Adrenal gland (tissue), 5 donors: ENCODE data around the gene TSSK3.

Experiments used
- POLR2A ChIP-seq, 2 donors: fragments of 450-650 bp; IDR thresholded peaks; one replicate each; pipeline ENCODE4 v1.6.1; 2017; ENCODE audit warnings: antibody characterized with exemption in 2 of 2, mild to moderate bottlenecking in 2 of 2, moderate library complexity in 1 of 2
- TF ChIP-seq, protein P1 (sequence below), 6 experiments: fragments of 450-650 bp in 4 of 6; fragments of 200-600 bp in 2 of 6; sonication (generic) in 1 of 6; IDR thresholded peaks; 1 replicate in 5 of 6; 2 replicates in 1 of 6; pipeline versions ENCODE4 v1.5.1 to v1.8.0; 2016 to 2021; ENCODE audit warnings: antibody characterized with exemption in 6 of 6, mild to moderate bottlenecking in 2 of 6, moderate library complexity in 1 of 6
- donor health status: DM: no; HTN: no; CAD: no.

DNA sequence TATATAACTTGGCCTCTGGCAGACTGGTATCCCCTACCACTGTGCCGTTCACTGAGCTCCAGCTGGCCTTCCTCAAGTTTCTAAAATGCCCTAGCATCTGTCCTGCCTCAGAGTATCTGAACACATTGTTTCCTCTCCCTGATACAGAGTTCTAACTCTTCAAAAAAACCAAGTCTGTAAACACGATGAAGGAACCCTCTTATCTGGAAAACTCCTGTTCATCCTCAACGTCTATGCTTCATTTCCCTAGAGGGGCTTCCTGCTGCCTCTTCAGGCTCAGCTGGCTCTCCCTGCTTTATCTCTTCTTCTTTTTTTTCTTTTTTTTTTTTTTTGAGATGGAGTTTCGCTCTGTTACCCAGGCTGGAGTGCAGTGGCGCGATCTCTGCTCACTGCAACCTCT is 26.3 kb downstream of the TSSK3 start:
- TF ChIP-seq, protein P1, sequence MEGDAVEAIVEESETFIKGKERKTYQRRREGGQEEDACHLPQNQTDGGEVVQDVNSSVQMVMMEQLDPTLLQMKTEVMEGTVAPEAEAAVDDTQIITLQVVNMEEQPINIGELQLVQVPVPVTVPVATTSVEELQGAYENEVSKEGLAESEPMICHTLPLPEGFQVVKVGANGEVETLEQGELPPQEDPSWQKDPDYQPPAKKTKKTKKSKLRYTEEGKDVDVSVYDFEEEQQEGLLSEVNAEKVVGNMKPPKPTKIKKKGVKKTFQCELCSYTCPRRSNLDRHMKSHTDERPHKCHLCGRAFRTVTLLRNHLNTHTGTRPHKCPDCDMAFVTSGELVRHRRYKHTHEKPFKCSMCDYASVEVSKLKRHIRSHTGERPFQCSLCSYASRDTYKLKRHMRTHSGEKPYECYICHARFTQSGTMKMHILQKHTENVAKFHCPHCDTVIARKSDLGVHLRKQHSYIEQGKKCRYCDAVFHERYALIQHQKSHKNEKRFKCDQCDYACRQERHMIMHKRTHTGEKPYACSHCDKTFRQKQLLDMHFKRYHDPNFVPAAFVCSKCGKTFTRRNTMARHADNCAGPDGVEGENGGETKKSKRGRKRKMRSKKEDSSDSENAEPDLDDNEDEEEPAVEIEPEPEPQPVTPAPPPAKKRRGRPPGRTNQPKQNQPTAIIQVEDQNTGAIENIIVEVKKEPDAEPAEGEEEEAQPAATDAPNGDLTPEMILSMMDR (IDR thresholded peaks at IDR 0.05) = no peak
- TF ChIP-seq POLR2A (IDR thresholded peaks at IDR 0.05) = no peak
